OCI-LY7 (cell line): ENCODE data around the gene MYO7A. TPM values are rescaled to one million over a fixed set of nuclear protein-coding genes. Genes with fewer than 3 reads are reported as not detected.

Source experiments
- BruUV-seq: library from RNA; stranded (reverse); fragments of 400-500 nt; replicated peaks from 2 replicates; lab custom pipeline; 2021; lab: Mats Ljungman, UMichigan
- CTCF ChIA-PET: fragments of 300-600 bp; sonication (Branson Sonifier 250); formaldehyde crosslinking; loops from one replicate; lab custom pipeline; 2022; ENCODE audit warnings: antibody characterized with exemption; ENCODE audit not compliant: unreplicated experiment; lab: Charles Lee
- POLR2A ChIA-PET: fragments of 300-600 bp; sonication (Branson Sonifier 250); formaldehyde crosslinking; loops from one replicate; lab custom pipeline; 2022; ENCODE audit warnings: antibody characterized with exemption; lab: Charles Lee
- DNase-seq: peaks from one replicate; pipeline ENCODE4 v3.0.0-alpha.2; 2015; ENCODE audit warnings: low spot score
- H2AFZ ChIP-seq: fragments of 200-600 bp; sonication (generic), shearing (Covaris generic); 2 replicates; pipeline ENCODE4 v1.6.1; 2014; ENCODE audit warnings: mild to moderate bottlenecking, antibody characterized with exemption, low read length, moderate library complexity
- H3K27ac ChIP-seq: fragments of 200-600 bp; sonication (generic); 2 replicates; pipeline ENCODE4 v1.5.1; 2014; ENCODE audit warnings: mixed run types, low read depth, mild to moderate bottlenecking, moderate library complexity, low read length, inconsistent platforms; ENCODE audit not compliant: poor library complexity, severe bottlenecking
- H3K36me3 ChIP-seq: fragments of 200-600 bp; sonication (generic); 2 replicates; pipeline ENCODE4 v1.6.1; 2014; ENCODE audit warnings: mild to moderate bottlenecking, antibody characterized with exemption, low read length, moderate library complexity, mixed read lengths; ENCODE audit not compliant: insufficient read depth
- H3K4me1 ChIP-seq: fragments of 200-600 bp; sonication (generic); 2 replicates; pipeline ENCODE4 v1.5.1; 2014; ENCODE audit warnings: mild to moderate bottlenecking, low read length; ENCODE audit not compliant: insufficient read depth, poor library complexity, severe bottlenecking
- H3K4me2 ChIP-seq: fragments of 200-600 bp; sonication (generic); 2 replicates; pipeline ENCODE4 v1.6.1; 2014; ENCODE audit warnings: mild to moderate bottlenecking, low read length
- H3K4me3 ChIP-seq: fragments of 200-600 bp; sonication (generic); 2 replicates; pipeline ENCODE4 v1.5.1; 2014; ENCODE audit warnings: mild to moderate bottlenecking, low read depth, low read length; ENCODE audit not compliant: poor library complexity, severe bottlenecking
- H3K79me2 ChIP-seq: fragments of 200-600 bp; sonication (generic); 2 replicates; pipeline ENCODE4 v1.6.1; 2016; ENCODE audit warnings: low read depth, mild to moderate bottlenecking, low read length, moderate library complexity, mixed read lengths; ENCODE audit not compliant: insufficient read depth
- H3K9me2 ChIP-seq: fragments of 200-600 bp; sonication (generic); 2 replicates; pipeline ENCODE4 v1.6.1; 2016; ENCODE audit warnings: mild to moderate bottlenecking, low read length, mixed read lengths; ENCODE audit not compliant: insufficient read depth
- H3K9me3 ChIP-seq: fragments of 200-600 bp; sonication (generic); 2 replicates; pipeline ENCODE4 v1.6.1; 2014; ENCODE audit warnings: mild to moderate bottlenecking, mixed run types, low read length, mixed read lengths
- H4K20me1 ChIP-seq: fragments of 200-600 bp; sonication (generic); 2 replicates; pipeline ENCODE4 v1.6.1; 2014; ENCODE audit warnings: mild to moderate bottlenecking, antibody characterized with exemption, low read length, moderate library complexity, mixed read lengths; ENCODE audit not compliant: insufficient read depth
- CTCF ChIP-seq: fragments of 200-600 bp; sonication (generic); conservative IDR thresholded peaks from 2 replicates; pipeline ENCODE4 v1.5.1; 2014; ENCODE audit warnings: mild to moderate bottlenecking, antibody characterized with exemption, low read length, moderate library complexity, mixed read lengths
- EZH2phosphoT487 ChIP-seq: fragments of 200-600 bp; sonication (generic); IDR thresholded peaks from 2 replicates; pipeline ENCODE4 v1.6.1; 2018; ENCODE audit warnings: low read depth, borderline replicate concordance, mild to moderate bottlenecking, mixed run types, antibody characterized with exemption, low read length, moderate library complexity, mixed read lengths
- intact Hi-C: fragments of 100-400 bp; cut with micrococcal nuclease; formaldehyde crosslinking; loops from one replicate; pipeline ENCODE4 v1.10.0; 2022; ENCODE audit not compliant: unreplicated experiment
- total RNA-seq, 2 experiments: library from RNA; depleted of rRNA in 1 of 2; stranded (reverse); fragments of >200 nt in 1 of 2; shearing (Covaris generic) in 1 of 2; gene quantifications; 2 replicates each; pipeline ENCODE4 v1.2.3, GENCODE V29; 2014 to 2022

MYO7A gene
- total RNA-seq, 2 experiments from 2014 or later = not detected

GRCh38 chr11:77148963-77149715, 21.1 kb downstream of the MYO7A start:
- H3K9me2 ChIP-seq = no peaks in the 10 kb centered on the region
- no peak overlapping the region for H3K27ac ChIP-seq
- no peaks in the 10 kb centered on the region for H3K9me3 ChIP-seq
- H2AFZ ChIP-seq = no peak overlapping the region
- no peaks in the 10 kb centered on the region for H3K36me3 ChIP-seq
- no peak for TF ChIP-seq CTCF
- no peak for TF ChIP-seq EZH2phosphoT487
- H3K4me1 ChIP-seq = no peaks in the 10 kb centered on the region
- intact Hi-C loops = no loop called here
- POLR2A ChIA-PET = no interaction called here
- H3K79me2 ChIP-seq = no peaks in the 10 kb centered on the region
- H3K4me2 ChIP-seq = no peak overlapping the region
- DNase-seq = no peak
- BruUV-seq = no TSS peak
- H4K20me1 ChIP-seq = no peaks in the 10 kb centered on the region
- H3K4me3 ChIP-seq = no peak overlapping the region
- CTCF ChIA-PET = no interaction called here

- Histone ChIP-seq H3K79me2 (no peaks in the 10 kb centered on the region), H3K36me3 (no peaks in the 10 kb centered on the region), H3K27ac (no peak overlapping the region), H2AFZ (no peak overlapping the region), H3K9me2 (no peaks in the 10 kb centered on the region), H4K20me1 (no peaks in the 10 kb centered on the region), H3K4me3 (no peak overlapping the region), H3K4me1 (no peaks in the 10 kb centered on the region), H3K9me3 (no peaks in the 10 kb centered on the region), H3K4me2 (no peak overlapping the region)
- no peak for DNase-seq
- intact Hi-C loops = no loop called here
- ChIA-PET CTCF (no interaction called here), POLR2A (no interaction called here)
- no TSS peak for BruUV-seq
- TF ChIP-seq CTCF (no peak), EZH2phosphoT487 (no peak)
These were observed 21.8 kb downstream of the MYO7A start for GRCh38 chr11:77149716-77150392.

GRCh38 chr11:77150836-77151235, 22.8 kb downstream of the MYO7A start:
- Histone ChIP-seq H3K9me3 (no peaks in the 10 kb centered on the region), H3K4me3 (no peak overlapping the region), H2AFZ (no peak overlapping the region), H3K9me2 (no peaks in the 10 kb centered on the region), H4K20me1 (no peaks in the 10 kb centered on the region), H3K4me2 (no peak overlapping the region), H3K27ac (no peak overlapping the region), H3K4me1 (no peaks in the 10 kb centered on the region), H3K79me2 (no peaks in the 10 kb centered on the region), H3K36me3 (no peaks in the 10 kb centered on the region)
- DNase-seq = no peak
- intact Hi-C loops = no loop called here
- POLR2A ChIA-PET = no interaction called here
- CTCF ChIA-PET = no interaction called here
- no peak for TF ChIP-seq EZH2phosphoT487
- BruUV-seq = no TSS peak
